Measurements from ENCODE around the gene PDE10A.

Gene PDE10A

DNA sequence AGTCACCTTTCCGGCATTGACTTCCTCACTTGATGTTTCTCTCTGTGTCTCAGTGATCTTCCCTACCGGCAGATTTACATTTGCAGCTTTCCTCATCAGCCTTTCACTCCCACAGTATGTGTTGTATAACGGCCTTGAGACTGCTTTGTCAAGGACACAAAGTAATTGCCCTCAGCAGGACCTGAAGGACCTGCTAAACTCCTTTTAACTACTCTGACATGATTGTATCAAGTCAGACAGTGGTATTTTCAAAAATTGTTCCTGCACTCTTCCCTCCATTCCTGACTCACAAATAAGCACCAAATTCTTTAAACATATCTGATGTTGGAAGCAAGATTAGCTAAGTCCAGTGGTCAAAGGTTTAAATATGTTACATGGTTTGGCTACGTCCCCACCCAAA lies 62.4 kb downstream of the PDE10A start:
- DNase-seq (ENCODE audit: low read depth in 1 of 2, low spot score in 1 of 2): no peak
- no peak overlapping the region for H3K4me3 ChIP-seq (replicated peaks; ENCODE audit: insufficient read depth, low read length)
- TF ChIP-seq, protein P1, sequence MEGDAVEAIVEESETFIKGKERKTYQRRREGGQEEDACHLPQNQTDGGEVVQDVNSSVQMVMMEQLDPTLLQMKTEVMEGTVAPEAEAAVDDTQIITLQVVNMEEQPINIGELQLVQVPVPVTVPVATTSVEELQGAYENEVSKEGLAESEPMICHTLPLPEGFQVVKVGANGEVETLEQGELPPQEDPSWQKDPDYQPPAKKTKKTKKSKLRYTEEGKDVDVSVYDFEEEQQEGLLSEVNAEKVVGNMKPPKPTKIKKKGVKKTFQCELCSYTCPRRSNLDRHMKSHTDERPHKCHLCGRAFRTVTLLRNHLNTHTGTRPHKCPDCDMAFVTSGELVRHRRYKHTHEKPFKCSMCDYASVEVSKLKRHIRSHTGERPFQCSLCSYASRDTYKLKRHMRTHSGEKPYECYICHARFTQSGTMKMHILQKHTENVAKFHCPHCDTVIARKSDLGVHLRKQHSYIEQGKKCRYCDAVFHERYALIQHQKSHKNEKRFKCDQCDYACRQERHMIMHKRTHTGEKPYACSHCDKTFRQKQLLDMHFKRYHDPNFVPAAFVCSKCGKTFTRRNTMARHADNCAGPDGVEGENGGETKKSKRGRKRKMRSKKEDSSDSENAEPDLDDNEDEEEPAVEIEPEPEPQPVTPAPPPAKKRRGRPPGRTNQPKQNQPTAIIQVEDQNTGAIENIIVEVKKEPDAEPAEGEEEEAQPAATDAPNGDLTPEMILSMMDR (IDR thresholded peaks at IDR 0.05; ENCODE audit: insufficient read depth, low read length): no peak
- TF ChIP-seq, protein P2, sequence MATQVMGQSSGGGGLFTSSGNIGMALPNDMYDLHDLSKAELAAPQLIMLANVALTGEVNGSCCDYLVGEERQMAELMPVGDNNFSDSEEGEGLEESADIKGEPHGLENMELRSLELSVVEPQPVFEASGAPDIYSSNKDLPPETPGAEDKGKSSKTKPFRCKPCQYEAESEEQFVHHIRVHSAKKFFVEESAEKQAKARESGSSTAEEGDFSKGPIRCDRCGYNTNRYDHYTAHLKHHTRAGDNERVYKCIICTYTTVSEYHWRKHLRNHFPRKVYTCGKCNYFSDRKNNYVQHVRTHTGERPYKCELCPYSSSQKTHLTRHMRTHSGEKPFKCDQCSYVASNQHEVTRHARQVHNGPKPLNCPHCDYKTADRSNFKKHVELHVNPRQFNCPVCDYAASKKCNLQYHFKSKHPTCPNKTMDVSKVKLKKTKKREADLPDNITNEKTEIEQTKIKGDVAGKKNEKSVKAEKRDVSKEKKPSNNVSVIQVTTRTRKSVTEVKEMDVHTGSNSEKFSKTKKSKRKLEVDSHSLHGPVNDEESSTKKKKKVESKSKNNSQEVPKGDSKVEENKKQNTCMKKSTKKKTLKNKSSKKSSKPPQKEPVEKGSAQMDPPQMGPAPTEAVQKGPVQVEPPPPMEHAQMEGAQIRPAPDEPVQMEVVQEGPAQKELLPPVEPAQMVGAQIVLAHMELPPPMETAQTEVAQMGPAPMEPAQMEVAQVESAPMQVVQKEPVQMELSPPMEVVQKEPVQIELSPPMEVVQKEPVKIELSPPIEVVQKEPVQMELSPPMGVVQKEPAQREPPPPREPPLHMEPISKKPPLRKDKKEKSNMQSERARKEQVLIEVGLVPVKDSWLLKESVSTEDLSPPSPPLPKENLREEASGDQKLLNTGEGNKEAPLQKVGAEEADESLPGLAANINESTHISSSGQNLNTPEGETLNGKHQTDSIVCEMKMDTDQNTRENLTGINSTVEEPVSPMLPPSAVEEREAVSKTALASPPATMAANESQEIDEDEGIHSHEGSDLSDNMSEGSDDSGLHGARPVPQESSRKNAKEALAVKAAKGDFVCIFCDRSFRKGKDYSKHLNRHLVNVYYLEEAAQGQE (IDR thresholded peaks at IDR 0.05; ENCODE audit: insufficient replicate concordance, low read depth): no peak
- TF ChIP-seq SPI1 (IDR thresholded peaks at IDR 0.05; ENCODE audit: borderline replicate concordance, low read depth): no peak
- no peak for TF ChIP-seq POLR2AphosphoS5 (IDR thresholded peaks at IDR 0.05; ENCODE audit: low read depth)
- TF ChIP-seq GABPA (IDR thresholded peaks at IDR 0.05; ENCODE audit: low read depth): no peak
- no peaks in the 10 kb centered on the region for H3K27me3 ChIP-seq (ENCODE audit: insufficient read depth, poor library complexity, severe bottlenecking)
- H3K27ac ChIP-seq (replicated peaks): no peak overlapping the region

GRCh38 chr6:165599596-165600487 lies 63.2 kb downstream of the PDE10A start:
- no peaks in the 10 kb centered on the region for H3K27me3 ChIP-seq (ENCODE audit: insufficient read depth, poor library complexity, severe bottlenecking)
- TF ChIP-seq SPI1 (IDR thresholded peaks at IDR 0.05; ENCODE audit: borderline replicate concordance, low read depth): no peak
- TF ChIP-seq GABPA (IDR thresholded peaks at IDR 0.05; ENCODE audit: low read depth): no peak
- no peak for TF ChIP-seq POLR2AphosphoS5 (IDR thresholded peaks at IDR 0.05; ENCODE audit: low read depth)
- TF ChIP-seq, protein P2 (IDR thresholded peaks at IDR 0.05; ENCODE audit: insufficient replicate concordance, low read depth): no peak
- TF ChIP-seq, protein P1 (IDR thresholded peaks at IDR 0.05; ENCODE audit: insufficient read depth, low read length): no peak
- no peak overlapping the region for H3K27ac ChIP-seq (replicated peaks)
- DNase-seq (ENCODE audit: low read depth in 1 of 2, low spot score in 1 of 2): no peak
- no peak overlapping the region for H3K4me3 ChIP-seq (replicated peaks; ENCODE audit: insufficient read depth, low read length)

DNA sequence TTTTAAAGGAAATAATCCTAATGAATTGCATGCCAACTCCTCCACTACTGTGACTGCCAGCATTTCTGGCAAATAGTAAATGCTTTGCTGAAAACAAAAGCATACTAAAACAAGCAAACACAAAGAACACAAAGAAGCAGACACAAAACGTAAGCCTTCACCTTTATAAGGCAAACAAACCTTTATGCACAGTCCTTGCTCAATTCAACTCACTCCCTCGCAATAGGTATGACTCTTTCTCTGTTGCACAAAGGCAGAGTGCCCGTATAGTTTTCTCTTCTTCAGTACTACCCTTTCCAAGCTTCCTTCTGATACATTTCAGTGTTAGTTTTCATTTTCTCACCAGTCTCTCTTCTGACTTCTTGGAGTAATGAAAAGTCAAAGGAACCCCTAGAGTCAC lies 63.9 kb downstream of the PDE10A start:
- DNase-seq (ENCODE audit: low read depth in 1 of 2, low spot score in 1 of 2): no peak
- no peak overlapping the region for H3K4me3 ChIP-seq (replicated peaks; ENCODE audit: insufficient read depth, low read length)
- TF ChIP-seq, protein P2 (IDR thresholded peaks at IDR 0.05; ENCODE audit: insufficient replicate concordance, low read depth): no peak
- TF ChIP-seq GABPA (IDR thresholded peaks at IDR 0.05; ENCODE audit: low read depth) (no peak), POLR2AphosphoS5 (IDR thresholded peaks at IDR 0.05; ENCODE audit: low read depth) (no peak), SPI1 (IDR thresholded peaks at IDR 0.05; ENCODE audit: borderline replicate concordance, low read depth) (no peak)
- TF ChIP-seq, protein P1 (IDR thresholded peaks at IDR 0.05; ENCODE audit: insufficient read depth, low read length): no peak
- no peak overlapping the region for H3K27ac ChIP-seq (replicated peaks)
- H3K27me3 ChIP-seq (ENCODE audit: insufficient read depth, poor library complexity, severe bottlenecking): no peaks in the 10 kb centered on the region

Measured in HL-60 (cell line).